ENCODE measurements around the gene NINL. TPM values are rescaled to one million over a fixed set of nuclear protein-coding genes. Genes with fewer than 3 reads are reported as not detected.

The NINL gene
- total and polyA plus RNA-seq, 2 of the 4 experiments (the other 2 are of a cell fraction): 3.0 to 10.4 TPM

- Histone ChIP-seq H2BK15ac (ENCODE audit: low read depth, low read length) (no peak overlapping the region), H3K79me1 (ENCODE audit: low read depth in 1 of 2, low read length in 2 of 2) (no peaks in the 10 kb centered on the region), H2BK120ac (ENCODE audit: low read depth, low read length) (no peak overlapping the region), H3K4me2 (ENCODE audit: low read depth, low read length) (no peak overlapping the region), H2AK9ac (replicated peaks; ENCODE audit: low read depth, low read length, poor library complexity) (no peak overlapping the region), H3K9me3 (ENCODE audit: control insufficient read depth, insufficient read depth, low read length) (no peaks in the 10 kb centered on the region), H2BK5ac (ENCODE audit: low read depth, low read length, poor library complexity, severe bottlenecking) (no peak overlapping the region), H2AFZ (replicated peaks; ENCODE audit: low read length, poor library complexity) (no peak overlapping the region), H3K4me3 (ENCODE audit: insufficient read depth, low read depth, low read length) (no peak overlapping the region), H3K4ac (ENCODE audit: low read depth, low read length) (no peak overlapping the region), H3K36me3 (ENCODE audit: control insufficient read depth, insufficient read depth, low read length) (peaks cover 33% of the 10 kb centered on the region), H3K9me1 (ENCODE audit: insufficient read depth, low read length) (no peaks in the 10 kb centered on the region), H2BK20ac (ENCODE audit: low read depth, low read length) (no peak overlapping the region), H3K23ac (ENCODE audit: low read depth, low read length) (no peak overlapping the region), H3K9ac (ENCODE audit: low read depth, low read length) (no peak overlapping the region), H4K91ac (ENCODE audit: insufficient read depth, low read depth, low read length) (no peak overlapping the region), H3K56ac (ENCODE audit: extremely low read depth, insufficient read depth, low read length) (no peak overlapping the region), H4K20me1 (ENCODE audit: insufficient read depth, low read length) (no peaks in the 10 kb centered on the region), H2AK5ac (ENCODE audit: low read depth, low read length) (no peak overlapping the region), H3K4me1 (ENCODE audit: control insufficient read depth, insufficient read depth, low read length) (peaks cover 3% of the 10 kb centered on the region), H4K5ac (ENCODE audit: low read depth, low read length) (no peak overlapping the region), H3K14ac (replicated peaks; ENCODE audit: low read depth, low read length) (no peak overlapping the region), H3K27ac (ENCODE audit: insufficient read depth, low read length) (no peak overlapping the region), H4K8ac (ENCODE audit: low read depth in 2 of 2, low read length in 2 of 2) (no peak overlapping the region), H3K18ac (ENCODE audit: low read depth, low read length) (no peak overlapping the region), H3K27me3 (ENCODE audit: control insufficient read depth, insufficient read depth, low read length) (no peaks in the 10 kb centered on the region)
- ATAC-seq (ENCODE audit: low read depth): no peak
- in situ Hi-C loops (cut with MboI; ENCODE audit: low sequenced_read_pairs): no loop called here
- dilution Hi-C loops (cut with HindIII; ENCODE audit: low sequenced_read_pairs, unreplicated experiment): no loop called here
- CTCF ChIA-PET: no interaction called here
- TF ChIP-seq CEBPB (IDR thresholded peaks at IDR 0.05; ENCODE audit: low read depth, low read length): no peak
- TF ChIP-seq, protein P1, sequence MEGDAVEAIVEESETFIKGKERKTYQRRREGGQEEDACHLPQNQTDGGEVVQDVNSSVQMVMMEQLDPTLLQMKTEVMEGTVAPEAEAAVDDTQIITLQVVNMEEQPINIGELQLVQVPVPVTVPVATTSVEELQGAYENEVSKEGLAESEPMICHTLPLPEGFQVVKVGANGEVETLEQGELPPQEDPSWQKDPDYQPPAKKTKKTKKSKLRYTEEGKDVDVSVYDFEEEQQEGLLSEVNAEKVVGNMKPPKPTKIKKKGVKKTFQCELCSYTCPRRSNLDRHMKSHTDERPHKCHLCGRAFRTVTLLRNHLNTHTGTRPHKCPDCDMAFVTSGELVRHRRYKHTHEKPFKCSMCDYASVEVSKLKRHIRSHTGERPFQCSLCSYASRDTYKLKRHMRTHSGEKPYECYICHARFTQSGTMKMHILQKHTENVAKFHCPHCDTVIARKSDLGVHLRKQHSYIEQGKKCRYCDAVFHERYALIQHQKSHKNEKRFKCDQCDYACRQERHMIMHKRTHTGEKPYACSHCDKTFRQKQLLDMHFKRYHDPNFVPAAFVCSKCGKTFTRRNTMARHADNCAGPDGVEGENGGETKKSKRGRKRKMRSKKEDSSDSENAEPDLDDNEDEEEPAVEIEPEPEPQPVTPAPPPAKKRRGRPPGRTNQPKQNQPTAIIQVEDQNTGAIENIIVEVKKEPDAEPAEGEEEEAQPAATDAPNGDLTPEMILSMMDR (conservative IDR thresholded peaks at IDR 0.05; ENCODE audit: low read depth, low read length): no peak
- no peak for TF ChIP-seq FOS (IDR thresholded peaks at IDR 0.05; ENCODE audit: low read depth, low read length)
- no peak for TF ChIP-seq NFE2L2 (IDR thresholded peaks at IDR 0.05; ENCODE audit: low read depth, low read length)
- no peak for TF ChIP-seq BHLHE40 (IDR thresholded peaks at IDR 0.05; ENCODE audit: low read depth, low read length)
- TF ChIP-seq, protein P2, sequence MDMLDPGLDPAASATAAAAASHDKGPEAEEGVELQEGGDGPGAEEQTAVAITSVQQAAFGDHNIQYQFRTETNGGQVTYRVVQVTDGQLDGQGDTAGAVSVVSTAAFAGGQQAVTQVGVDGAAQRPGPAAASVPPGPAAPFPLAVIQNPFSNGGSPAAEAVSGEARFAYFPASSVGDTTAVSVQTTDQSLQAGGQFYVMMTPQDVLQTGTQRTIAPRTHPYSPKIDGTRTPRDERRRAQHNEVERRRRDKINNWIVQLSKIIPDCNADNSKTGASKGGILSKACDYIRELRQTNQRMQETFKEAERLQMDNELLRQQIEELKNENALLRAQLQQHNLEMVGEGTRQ (IDR thresholded peaks at IDR 0.05; ENCODE audit: low read depth, low read length): no peak
- TF ChIP-seq MAFK (IDR thresholded peaks at IDR 0.05; ENCODE audit: low read depth, low read length): no peak
- no peak for TF ChIP-seq POLR2A (IDR thresholded peaks at IDR 0.05; ENCODE audit: low read depth, low read length)
- TF ChIP-seq CHD1 (IDR thresholded peaks at IDR 0.05; ENCODE audit: low read depth, low read length): no peak
- TF ChIP-seq SMC3 (IDR thresholded peaks at IDR 0.05; ENCODE audit: low read depth, low read length): no peak
- no peak for TF ChIP-seq RCOR1 (IDR thresholded peaks at IDR 0.05; ENCODE audit: insufficient replicate concordance, low read length)
- TF ChIP-seq MAZ (IDR thresholded peaks at IDR 0.05; ENCODE audit: borderline replicate concordance, low read depth, low read length): no peak
- TF ChIP-seq MXI1 (IDR thresholded peaks at IDR 0.05; ENCODE audit: borderline replicate concordance, low read depth, low read length): no peak
- TF ChIP-seq RAD21 (IDR thresholded peaks at IDR 0.05; ENCODE audit: low read length): no peak
- no peak for TF ChIP-seq RFX5 (IDR thresholded peaks at IDR 0.05; ENCODE audit: low read depth, low read length)
- TF ChIP-seq ELK1 (IDR thresholded peaks at IDR 0.05; ENCODE audit: borderline replicate concordance, low read depth, low read length): no peak
- DNase-seq: no peak
- BruUV-seq (replicated peaks): no TSS peak
- no CpG with 5 or more reads among the region's 2 CpGs for WGBS, 2 experiments (ENCODE audit: extremely low coverage in 2 of 2, insufficient read length in 1 of 2)
- POLR2A ChIA-PET (ENCODE audit: unreplicated experiment): no interaction called here
- intact Hi-C loops (cut with micrococcal nuclease): loop anchor here (5.0 to 10.0 kb wide), 2 partner anchors 109 to 136 kb away; partner anchors contain the start of gene NANP
Measured at GRCh38 chr20:25485872-25486271, 99.5 kb downstream of the NINL start.
